Fibroblast of skin of scalp (primary cell): ENCODE results near the gene MARS1. TPM values are rescaled to one million over a fixed set of nuclear protein-coding genes. Genes with fewer than 3 reads are reported as not detected.
"Not testable (repeated sequence)": the region's sequence is repeated elsewhere in the genome, so short reads cannot be mapped to it uniquely, and the experiment has no call there.

Experiments
- DNase-seq: peaks from one replicate; pipeline ENCODE4 v3.0.0-alpha.2; 2013
- polyA plus RNA-seq, 2 experiments: library from polyadenylated mRNA; unstranded; fragments of 120-200 nt; gene quantifications; one replicate each; pipeline ENCODE4 v1.2.1, GENCODE V29; 2013; ENCODE audit not compliant: insufficient read length in 2 of 2

MARS1 gene
- 413 TPM for polyA plus RNA-seq (2013, experiment 1 of 2; ENCODE audit: insufficient read length)
- 390 TPM for polyA plus RNA-seq (2013, experiment 2 of 2; ENCODE audit: insufficient read length)

- peak; percentile 98 for DNase-seq
Measured at GRCh38 chr12:57487597-57488401, at the start of gene MARS1. MARS1 (plus strand) TSS chr12:57488068; CDS start chr12:57488091, 23 bp downstream.

- no peak for DNase-seq
Measured at GRCh38 chr12:57438400-57438799, 49.5 kb upstream of the MARS1 start.

GRCh38 chr12:57439762-57440266, 48.1 kb upstream of the MARS1 start:
- DNase-seq, result no peak

- DNase-seq, result not testable (repeated sequence)
Measured at GRCh38 chr12:57441393-57441792, 46.5 kb upstream of the MARS1 start.

GRCh38 chr12:57441846-57442427, 45.9 kb upstream of the MARS1 start:
- DNase-seq, result peak; percentile 31

- not testable (repeated sequence) for DNase-seq
Measured at GRCh38 chr12:57444337-57444736, 43.5 kb upstream of the MARS1 start.

- no peak for DNase-seq
Measured at GRCh38 chr12:57444744-57445143, 43.1 kb upstream of the MARS1 start.

- no peak for DNase-seq
Measured at GRCh38 chr12:57446292-57446960, 41.4 kb upstream of the MARS1 start.

GRCh38 chr12:57448669-57449068, 39.2 kb upstream of the MARS1 start:
- no peak for DNase-seq

GRCh38 chr12:57449375-57449774, 38.5 kb upstream of the MARS1 start:
- DNase-seq, result no peak

GRCh38 chr12:57450057-57450456, 37.8 kb upstream of the MARS1 start:
- DNase-seq, result no peak

GRCh38 chr12:57451233-57451778, 36.6 kb upstream of the MARS1 start:
- DNase-seq, result no peak

- peak; percentile 89 for DNase-seq
Measured at GRCh38 chr12:57452181-57452936, 35.5 kb upstream of the MARS1 start.

GRCh38 chr12:57452937-57453509, 34.8 kb upstream of the MARS1 start:
- DNase-seq, result peak; percentile 84

- DNase-seq, result no peak
Measured at GRCh38 chr12:57454213-57454565, 33.7 kb upstream of the MARS1 start.

- peak; percentile 98 for DNase-seq
Measured at GRCh38 chr12:57454566-57455373, 33.1 kb upstream of the MARS1 start, which contains the start of gene INHBE. INHBE (plus strand) TSS chr12:57455307; CDS start chr12:57455537, 230 bp downstream.

GRCh38 chr12:57455374-57456144, 32.3 kb upstream of the MARS1 start:
- peak; percentile 33 for DNase-seq

- peak; percentile 73 for DNase-seq
Measured at GRCh38 chr12:57456145-57456700, 31.6 kb upstream of the MARS1 start.

- no peak for DNase-seq
Measured at GRCh38 chr12:57456737-57457490, 31.0 kb upstream of the MARS1 start.
